DMS53 treated with DMSO at 0.1 percent for 48 hours (cell line): Measurements from ENCODE around the gene CLEC18B.
"Not testable (repeated sequence)": the region's sequence is repeated elsewhere in the genome, so short reads cannot be mapped to it uniquely, and the experiment has no call there.

ENCODE experiments used
- DNase-seq: peaks from one replicate; lab custom pipeline; 2025; ENCODE audit not compliant: unreplicated experiment; lab: John Stamatoyannopoulos, UW

Gene CLEC18B

GRCh38 chr16:74361646-74362610 lies 59.4 kb downstream of the CLEC18B start:
- not testable (repeated sequence) for DNase-seq
